SK-N-SH treated with all-trans-retinoic acid at 6 μM for 48 hours (cell line): ENCODE data around the gene SNN.

Experiments
- ATAC-seq: fragments of 200-7000 bp; cut with Tn5 transposase; 3 replicates; pipeline ENCODE4 v1.9.1; 2020; ENCODE audit warnings: mild to moderate bottlenecking, moderate library complexity
- ARNTL ChIP-seq: fragments of 450-650 bp; formaldehyde crosslinking; IDR thresholded peaks from 2 replicates; pipeline ENCODE4 v1.5.0; 2020; ENCODE audit warnings: low read depth, mild to moderate bottlenecking, moderate library complexity, borderline replicate concordance
- BACH2 ChIP-seq: fragments of 250-450 bp; sonication (Bioruptor Pico); IDR thresholded peaks from 2 replicates; pipeline ENCODE4 v1.9.0; 2021; ENCODE audit warnings: mild to moderate bottlenecking, borderline replicate concordance
- CSDC2 ChIP-seq: fragments of 250-450 bp; sonication (Bioruptor Pico); IDR thresholded peaks from 2 replicates; pipeline ENCODE4 v1.5.0; 2020; ENCODE audit warnings: mild to moderate bottlenecking, moderate library complexity
- ESRRG ChIP-seq: fragments of 250-450 bp; sonication (Bioruptor Pico); IDR thresholded peaks from 2 replicates; pipeline ENCODE4 v1.6.1; 2021; ENCODE audit warnings: mild to moderate bottlenecking
- GLIS3 ChIP-seq: fragments of 250-450 bp; sonication (Bioruptor Pico); IDR thresholded peaks from 2 replicates; pipeline ENCODE4 v1.5.0; 2020; ENCODE audit warnings: mild to moderate bottlenecking, moderate library complexity
- ISL1 ChIP-seq: fragments of 250-450 bp; sonication (Bioruptor Pico); IDR thresholded peaks from 2 replicates; pipeline ENCODE4 v2.1.2; 2022; ENCODE audit warnings: mild to moderate bottlenecking, moderate library complexity
- RARB ChIP-seq: fragments of 250-450 bp; sonication (Bioruptor Pico); IDR thresholded peaks from 2 replicates; pipeline ENCODE4 v1.8.0; 2021; ENCODE audit warnings: mild to moderate bottlenecking, moderate library complexity
- SNAI2 ChIP-seq: fragments of 250-450 bp; sonication (Bioruptor Pico); IDR thresholded peaks from 2 replicates; pipeline ENCODE4 v1.5.0; 2020; ENCODE audit warnings: mild to moderate bottlenecking, moderate library complexity
- TCF4 ChIP-seq: fragments of 250-450 bp; sonication (Bioruptor Pico); IDR thresholded peaks from 2 replicates; pipeline ENCODE4 v1.8.0; 2021; ENCODE audit warnings: mild to moderate bottlenecking, moderate library complexity, borderline replicate concordance
- ZFP30 ChIP-seq: fragments of 450-650 bp; formaldehyde crosslinking; IDR thresholded peaks from 2 replicates; pipeline ENCODE4 v1.5.0; 2022; ENCODE audit warnings: mild to moderate bottlenecking, moderate library complexity
- ZNF70 ChIP-seq: fragments of 450-650 bp; formaldehyde crosslinking; IDR thresholded peaks from 2 replicates; pipeline ENCODE4 v1.5.0; 2020; ENCODE audit warnings: mild to moderate bottlenecking, moderate library complexity
- ZNF8 ChIP-seq: fragments of 450-650 bp; formaldehyde crosslinking; IDR thresholded peaks from 2 replicates; pipeline ENCODE4 v1.5.0; 2020; ENCODE audit warnings: mild to moderate bottlenecking, moderate library complexity
- TF ChIP-seq, protein P1 (sequence below): fragments of 250-450 bp; sonication (Bioruptor Pico); IDR thresholded peaks from 2 replicates; pipeline ENCODE4 v1.5.0; 2020; ENCODE audit warnings: mild to moderate bottlenecking, moderate library complexity
- TF ChIP-seq, protein P2 (sequence below): fragments of 250-450 bp; sonication (Bioruptor Pico); IDR thresholded peaks from 2 replicates; pipeline ENCODE4 v1.5.1; 2021; ENCODE audit warnings: mild to moderate bottlenecking, moderate library complexity
- TF ChIP-seq, protein P3 (sequence below): fragments of 250-450 bp; sonication (Bioruptor Pico); IDR thresholded peaks from 2 replicates; pipeline ENCODE4 v1.5.1; 2020; ENCODE audit warnings: low read depth, mild to moderate bottlenecking, moderate library complexity
- TF ChIP-seq, protein P4 (sequence below): fragments of 250-450 bp; sonication (Bioruptor Pico); IDR thresholded peaks from 2 replicates; pipeline ENCODE4 v1.8.0; 2020; ENCODE audit warnings: mild to moderate bottlenecking, moderate library complexity, borderline replicate concordance
- TF ChIP-seq, protein P5 (sequence below): fragments of 250-450 bp; sonication (Bioruptor Pico); IDR thresholded peaks from 2 replicates; pipeline ENCODE4 v1.8.0; 2021; ENCODE audit warnings: low read depth, mild to moderate bottlenecking, moderate library complexity, borderline replicate concordance

The SNN gene

DNA sequence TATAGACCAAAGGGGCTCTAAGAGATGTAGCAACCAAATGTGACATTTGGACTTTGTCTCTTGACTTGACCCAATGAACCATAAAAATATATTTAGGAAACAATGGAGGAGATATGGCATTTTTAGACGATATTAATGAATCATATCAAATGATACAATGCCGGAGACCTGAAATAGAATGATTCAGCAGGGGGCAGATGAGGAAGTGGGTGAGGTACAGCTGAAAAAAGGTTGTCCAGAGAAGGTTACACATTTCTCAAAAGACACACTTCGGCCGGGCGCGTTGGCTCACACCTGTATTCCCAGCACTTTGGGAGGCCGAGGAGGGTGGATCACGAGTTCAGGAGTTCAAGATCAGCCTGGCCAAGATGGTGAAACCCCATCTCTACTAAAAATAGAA, 16.5 kb upstream of the SNN start:
- TF ChIP-seq, protein P1, sequence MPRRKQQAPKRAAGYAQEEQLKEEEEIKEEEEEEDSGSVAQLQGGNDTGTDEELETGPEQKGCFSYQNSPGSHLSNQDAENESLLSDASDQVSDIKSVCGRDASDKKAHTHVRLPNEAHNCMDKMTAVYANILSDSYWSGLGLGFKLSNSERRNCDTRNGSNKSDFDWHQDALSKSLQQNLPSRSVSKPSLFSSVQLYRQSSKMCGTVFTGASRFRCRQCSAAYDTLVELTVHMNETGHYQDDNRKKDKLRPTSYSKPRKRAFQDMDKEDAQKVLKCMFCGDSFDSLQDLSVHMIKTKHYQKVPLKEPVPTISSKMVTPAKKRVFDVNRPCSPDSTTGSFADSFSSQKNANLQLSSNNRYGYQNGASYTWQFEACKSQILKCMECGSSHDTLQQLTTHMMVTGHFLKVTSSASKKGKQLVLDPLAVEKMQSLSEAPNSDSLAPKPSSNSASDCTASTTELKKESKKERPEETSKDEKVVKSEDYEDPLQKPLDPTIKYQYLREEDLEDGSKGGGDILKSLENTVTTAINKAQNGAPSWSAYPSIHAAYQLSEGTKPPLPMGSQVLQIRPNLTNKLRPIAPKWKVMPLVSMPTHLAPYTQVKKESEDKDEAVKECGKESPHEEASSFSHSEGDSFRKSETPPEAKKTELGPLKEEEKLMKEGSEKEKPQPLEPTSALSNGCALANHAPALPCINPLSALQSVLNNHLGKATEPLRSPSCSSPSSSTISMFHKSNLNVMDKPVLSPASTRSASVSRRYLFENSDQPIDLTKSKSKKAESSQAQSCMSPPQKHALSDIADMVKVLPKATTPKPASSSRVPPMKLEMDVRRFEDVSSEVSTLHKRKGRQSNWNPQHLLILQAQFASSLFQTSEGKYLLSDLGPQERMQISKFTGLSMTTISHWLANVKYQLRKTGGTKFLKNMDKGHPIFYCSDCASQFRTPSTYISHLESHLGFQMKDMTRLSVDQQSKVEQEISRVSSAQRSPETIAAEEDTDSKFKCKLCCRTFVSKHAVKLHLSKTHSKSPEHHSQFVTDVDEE (CRISPR knock-in tag) = no peak
- TF ChIP-seq CSDC2 (CRISPR knock-in tag) (no peak), GLIS3 (CRISPR knock-in tag) (no peak), ZNF8 (CRISPR knock-in tag) (no peak), ZFP30 (CRISPR knock-in tag) (no peak), ISL1 (CRISPR knock-in tag) (no peak), TCF4 (CRISPR knock-in tag) (no peak), BACH2 (no peak), RARB (CRISPR knock-in tag) (no peak), ARNTL (CRISPR knock-in tag) (no peak)
- TF ChIP-seq, protein P2, sequence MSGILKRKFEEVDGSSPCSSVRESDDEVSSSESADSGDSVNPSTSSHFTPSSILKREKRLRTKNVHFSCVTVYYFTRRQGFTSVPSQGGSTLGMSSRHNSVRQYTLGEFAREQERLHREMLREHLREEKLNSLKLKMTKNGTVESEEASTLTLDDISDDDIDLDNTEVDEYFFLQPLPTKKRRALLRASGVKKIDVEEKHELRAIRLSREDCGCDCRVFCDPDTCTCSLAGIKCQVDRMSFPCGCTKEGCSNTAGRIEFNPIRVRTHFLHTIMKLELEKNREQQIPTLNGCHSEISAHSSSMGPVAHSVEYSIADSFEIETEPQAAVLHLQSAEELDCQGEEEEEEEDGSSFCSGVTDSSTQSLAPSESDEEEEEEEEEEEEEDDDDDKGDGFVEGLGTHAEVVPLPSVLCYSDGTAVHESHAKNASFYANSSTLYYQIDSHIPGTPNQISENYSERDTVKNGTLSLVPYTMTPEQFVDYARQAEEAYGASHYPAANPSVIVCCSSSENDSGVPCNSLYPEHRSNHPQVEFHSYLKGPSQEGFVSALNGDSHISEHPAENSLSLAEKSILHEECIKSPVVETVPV (CRISPR knock-in tag) = no peak
- ATAC-seq = no peak

DNA sequence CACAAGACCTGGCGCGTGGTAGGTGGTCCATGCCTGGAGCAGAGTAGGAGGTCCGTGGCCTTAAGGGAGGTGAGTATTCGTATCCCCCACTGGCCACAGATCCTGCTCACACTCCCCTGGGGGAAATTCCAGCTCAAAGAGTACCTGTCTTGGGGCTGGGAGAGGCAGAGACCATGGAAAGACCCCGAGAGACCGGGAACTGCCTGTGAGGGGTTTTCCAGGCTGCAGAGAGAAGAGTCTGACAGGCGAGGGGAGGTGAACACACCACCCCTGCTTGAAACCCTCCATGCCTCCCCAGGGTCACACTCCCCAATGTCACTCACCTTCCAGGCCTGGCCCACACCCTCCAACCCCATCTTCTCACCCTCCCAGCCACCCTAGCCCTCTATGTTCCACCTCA, 12.6 kb upstream of the SNN start:
- ATAC-seq = no peak
- TF ChIP-seq ISL1 (CRISPR knock-in tag) (no peak), SNAI2 (CRISPR knock-in tag) (no peak), ARNTL (CRISPR knock-in tag) (no peak), ZNF8 (CRISPR knock-in tag) (no peak), ESRRG (no peak), CSDC2 (CRISPR knock-in tag) (no peak), TCF4 (CRISPR knock-in tag) (no peak), ZFP30 (CRISPR knock-in tag) (no peak), RARB (CRISPR knock-in tag) (no peak), ZNF70 (CRISPR knock-in tag) (no peak)
- TF ChIP-seq, protein P3, sequence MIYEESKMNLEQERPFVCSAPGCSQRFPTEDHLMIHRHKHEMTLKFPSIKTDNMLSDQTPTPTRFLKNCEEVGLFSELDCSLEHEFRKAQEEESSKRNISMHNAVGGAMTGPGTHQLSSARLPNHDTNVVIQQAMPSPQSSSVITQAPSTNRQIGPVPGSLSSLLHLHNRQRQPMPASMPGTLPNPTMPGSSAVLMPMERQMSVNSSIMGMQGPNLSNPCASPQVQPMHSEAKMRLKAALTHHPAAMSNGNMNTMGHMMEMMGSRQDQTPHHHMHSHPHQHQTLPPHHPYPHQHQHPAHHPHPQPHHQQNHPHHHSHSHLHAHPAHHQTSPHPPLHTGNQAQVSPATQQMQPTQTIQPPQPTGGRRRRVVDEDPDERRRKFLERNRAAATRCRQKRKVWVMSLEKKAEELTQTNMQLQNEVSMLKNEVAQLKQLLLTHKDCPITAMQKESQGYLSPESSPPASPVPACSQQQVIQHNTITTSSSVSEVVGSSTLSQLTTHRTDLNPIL (CRISPR knock-in tag) = no peak
- TF ChIP-seq, protein P4, sequence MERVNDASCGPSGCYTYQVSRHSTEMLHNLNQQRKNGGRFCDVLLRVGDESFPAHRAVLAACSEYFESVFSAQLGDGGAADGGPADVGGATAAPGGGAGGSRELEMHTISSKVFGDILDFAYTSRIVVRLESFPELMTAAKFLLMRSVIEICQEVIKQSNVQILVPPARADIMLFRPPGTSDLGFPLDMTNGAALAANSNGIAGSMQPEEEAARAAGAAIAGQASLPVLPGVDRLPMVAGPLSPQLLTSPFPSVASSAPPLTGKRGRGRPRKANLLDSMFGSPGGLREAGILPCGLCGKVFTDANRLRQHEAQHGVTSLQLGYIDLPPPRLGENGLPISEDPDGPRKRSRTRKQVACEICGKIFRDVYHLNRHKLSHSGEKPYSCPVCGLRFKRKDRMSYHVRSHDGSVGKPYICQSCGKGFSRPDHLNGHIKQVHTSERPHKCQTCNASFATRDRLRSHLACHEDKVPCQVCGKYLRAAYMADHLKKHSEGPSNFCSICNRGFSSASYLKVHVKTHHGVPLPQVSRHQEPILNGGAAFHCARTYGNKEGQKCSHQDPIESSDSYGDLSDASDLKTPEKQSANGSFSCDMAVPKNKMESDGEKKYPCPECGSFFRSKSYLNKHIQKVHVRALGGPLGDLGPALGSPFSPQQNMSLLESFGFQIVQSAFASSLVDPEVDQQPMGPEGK = no peak
- TF ChIP-seq, protein P1 (CRISPR knock-in tag) = no peak
- TF ChIP-seq, protein P5, sequence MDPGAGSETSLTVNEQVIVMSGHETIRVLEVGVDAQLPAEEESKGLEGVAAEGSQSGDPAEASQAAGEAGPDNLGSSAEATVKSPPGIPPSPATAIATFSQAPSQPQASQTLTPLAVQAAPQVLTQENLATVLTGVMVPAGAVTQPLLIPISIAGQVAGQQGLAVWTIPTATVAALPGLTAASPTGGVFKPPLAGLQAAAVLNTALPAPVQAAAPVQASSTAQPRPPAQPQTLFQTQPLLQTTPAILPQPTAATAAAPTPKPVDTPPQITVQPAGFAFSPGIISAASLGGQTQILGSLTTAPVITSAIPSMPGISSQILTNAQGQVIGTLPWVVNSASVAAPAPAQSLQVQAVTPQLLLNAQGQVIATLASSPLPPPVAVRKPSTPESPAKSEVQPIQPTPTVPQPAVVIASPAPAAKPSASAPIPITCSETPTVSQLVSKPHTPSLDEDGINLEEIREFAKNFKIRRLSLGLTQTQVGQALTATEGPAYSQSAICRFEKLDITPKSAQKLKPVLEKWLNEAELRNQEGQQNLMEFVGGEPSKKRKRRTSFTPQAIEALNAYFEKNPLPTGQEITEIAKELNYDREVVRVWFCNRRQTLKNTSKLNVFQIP = no peak
- TF ChIP-seq, protein P2 (CRISPR knock-in tag) = no peak
